Gastroesophageal sphincter (tissue), 4 donors: ENCODE results near the gene KDM4F. TPM values are rescaled to one million over a fixed set of nuclear protein-coding genes. Genes with fewer than 3 reads are reported as not detected.
"Not testable (repeated sequence)": the region's sequence is repeated elsewhere in the genome, so short reads cannot be mapped to it uniquely, and the experiment has no call there.

Experiments
- ATAC-seq: fragments of 150-250 bp; one replicate; pipeline ENCODE4 v1.9.1; 2016; ENCODE audit warnings: mild to moderate bottlenecking, moderate library complexity
- H3K27ac ChIP-seq, 4 donors: fragments of 200-600 bp; sonication (generic) in 3 of 4; 1 replicate in 3 of 4; 2 replicates in 1 of 4; pipeline ENCODE4 v1.5.1; 2016 to 2019
- H3K27me3 ChIP-seq: fragments of 200-600 bp; sonication (generic); one replicate; pipeline ENCODE4 v1.5.1; 2019
- H3K36me3 ChIP-seq, 2 donors: fragments of 200-600 bp; sonication (generic); one replicate each; pipeline ENCODE4 v1.5.1; 2019; ENCODE audit warnings: control low read depth in 1 of 2
- H3K4me1 ChIP-seq, 3 donors: fragments of 200-600 bp; sonication (generic); 1 replicate in 2 of 3; 2 replicates in 1 of 3; pipeline ENCODE4 v1.5.1; 2016 to 2019; ENCODE audit warnings: control low read depth in 2 of 3
- H3K4me3 ChIP-seq, 2 donors: fragments of 200-600 bp; sonication (generic); one replicate each; pipeline ENCODE4 v1.5.1; 2019; ENCODE audit warnings: mild to moderate bottlenecking in 1 of 2, moderate library complexity in 1 of 2
- H3K9me3 ChIP-seq, 3 donors: fragments of 200-600 bp; sonication (generic); one replicate each; pipeline ENCODE4 v1.5.1; 2017 to 2019; ENCODE audit warnings: control low read depth in 2 of 3
- EP300 ChIP-seq: sonication (generic); formaldehyde crosslinking; IDR thresholded peaks from one replicate; pipeline ENCODE4 v1.6.1; 2017; ENCODE audit warnings: antibody characterized with exemption, mild to moderate bottlenecking
- POLR2A ChIP-seq, 2 donors: fragments of 450-650 bp; IDR thresholded peaks; one replicate each; pipeline ENCODE4 v1.6.1; 2017; ENCODE audit warnings: antibody characterized with exemption in 2 of 2, mild to moderate bottlenecking in 2 of 2, moderate library complexity in 1 of 2
- POLR2AphosphoS5 ChIP-seq: sonication (generic); formaldehyde crosslinking; IDR thresholded peaks from one replicate; pipeline ENCODE4 v1.6.1; 2017; ENCODE audit warnings: antibody characterized with exemption
- WGBS, 2 donors: methylation state at CpG; one replicate each; pipeline ENCODE4 v1.1.5; 2018; ENCODE audit warnings: low coverage in 1 of 2; 5-methylcytosine and 5-hydroxymethylcytosine counted together
- total RNA-seq, 4 donors: library from RNA; depleted of rRNA; stranded (reverse); fragments of >200 nt; gene quantifications; one replicate each; pipeline ENCODE4 v1.1.0, GENCODE V29; 2016
- TF ChIP-seq, protein P1 (sequence below), 4 experiments: fragments of 200-600 bp in 2 of 4; fragments of 450-650 bp in 2 of 4; sonication (generic) in 1 of 4; IDR thresholded peaks; one replicate each; pipeline ENCODE4 v1.5.1; 2017 to 2019; ENCODE audit warnings: antibody characterized with exemption in 4 of 4, mild to moderate bottlenecking in 2 of 4, moderate library complexity in 2 of 4

KDM4F gene
- total RNA-seq: under 1 TPM in 1 of 4 donors, not detected in 3; 0.15 TPM

DNA sequence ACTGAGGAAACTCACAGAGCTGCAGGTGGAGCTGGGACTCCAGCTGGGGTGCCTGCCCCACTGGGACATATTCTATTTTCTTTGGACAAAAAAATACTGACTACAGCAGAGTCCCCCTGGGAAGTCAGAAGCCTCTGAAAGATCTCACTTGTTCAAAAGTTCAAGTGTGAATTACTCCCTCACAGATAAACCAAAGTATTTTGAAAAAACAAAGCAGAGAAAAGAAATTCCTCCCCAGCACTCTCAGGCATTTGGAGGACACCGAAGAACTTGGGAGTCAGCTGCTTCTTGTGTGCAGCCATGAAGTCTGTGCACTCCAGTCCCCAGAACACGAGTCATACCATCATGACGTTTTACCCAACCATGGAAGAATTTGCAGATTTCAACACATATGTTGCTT, at the start of gene KDM4F:
Gene KDM4F, plus strand, starts transcription at position 301 of the 400 bp plus-strand sequence.
- not testable (repeated sequence) for H3K36me3 ChIP-seq, H3K4me3 ChIP-seq, ATAC-seq, H3K27ac ChIP-seq, H3K4me1 ChIP-seq, H3K9me3 ChIP-seq
- H3K27me3 ChIP-seq: peaks cover 41% of the 10 kb centered on the region
- 40 to 80% methylated on average over 1 to 2 of the region's 3 CpGs for WGBS, 2 donors

DNA sequence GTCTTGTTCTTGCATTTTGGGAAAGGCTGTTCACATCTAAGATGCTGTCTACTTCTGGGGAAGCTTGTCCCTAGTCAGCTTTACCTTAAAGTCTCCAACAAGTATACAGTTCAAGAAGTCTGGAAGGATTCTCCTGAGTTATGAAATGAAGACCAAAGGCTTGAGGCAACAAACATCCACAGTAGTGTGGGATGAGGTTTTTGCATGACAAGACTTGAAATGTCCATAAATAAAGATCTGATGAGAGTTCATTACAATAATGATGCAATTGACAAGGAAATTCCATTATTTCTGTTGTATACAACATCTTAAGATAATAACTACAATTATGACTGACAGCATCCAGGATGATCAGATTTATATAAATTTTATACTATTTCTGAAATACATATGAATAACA, 45.5 kb upstream of the KDM4F start:
- no peaks in the 10 kb centered on the region for H3K4me1 ChIP-seq
- H3K36me3 ChIP-seq: peaks cover 0 to 1% of the 10 kb centered on the region in 2 donors
- no peaks in the 10 kb centered on the region for H3K27me3 ChIP-seq
- no peak for TF ChIP-seq POLR2A (IDR thresholded peaks at IDR 0.05)
- TF ChIP-seq POLR2AphosphoS5: no peak
- no peak for TF ChIP-seq EP300
- TF ChIP-seq, protein P1, sequence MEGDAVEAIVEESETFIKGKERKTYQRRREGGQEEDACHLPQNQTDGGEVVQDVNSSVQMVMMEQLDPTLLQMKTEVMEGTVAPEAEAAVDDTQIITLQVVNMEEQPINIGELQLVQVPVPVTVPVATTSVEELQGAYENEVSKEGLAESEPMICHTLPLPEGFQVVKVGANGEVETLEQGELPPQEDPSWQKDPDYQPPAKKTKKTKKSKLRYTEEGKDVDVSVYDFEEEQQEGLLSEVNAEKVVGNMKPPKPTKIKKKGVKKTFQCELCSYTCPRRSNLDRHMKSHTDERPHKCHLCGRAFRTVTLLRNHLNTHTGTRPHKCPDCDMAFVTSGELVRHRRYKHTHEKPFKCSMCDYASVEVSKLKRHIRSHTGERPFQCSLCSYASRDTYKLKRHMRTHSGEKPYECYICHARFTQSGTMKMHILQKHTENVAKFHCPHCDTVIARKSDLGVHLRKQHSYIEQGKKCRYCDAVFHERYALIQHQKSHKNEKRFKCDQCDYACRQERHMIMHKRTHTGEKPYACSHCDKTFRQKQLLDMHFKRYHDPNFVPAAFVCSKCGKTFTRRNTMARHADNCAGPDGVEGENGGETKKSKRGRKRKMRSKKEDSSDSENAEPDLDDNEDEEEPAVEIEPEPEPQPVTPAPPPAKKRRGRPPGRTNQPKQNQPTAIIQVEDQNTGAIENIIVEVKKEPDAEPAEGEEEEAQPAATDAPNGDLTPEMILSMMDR (IDR thresholded peaks at IDR 0.05): no peak
- no peak overlapping the region for H3K27ac ChIP-seq
- peaks cover 0 to 1% (median 0%) of the 10 kb centered on the region in 3 donors for H3K9me3 ChIP-seq
- ATAC-seq: no peak
- no peak overlapping the region for H3K4me3 ChIP-seq

DNA sequence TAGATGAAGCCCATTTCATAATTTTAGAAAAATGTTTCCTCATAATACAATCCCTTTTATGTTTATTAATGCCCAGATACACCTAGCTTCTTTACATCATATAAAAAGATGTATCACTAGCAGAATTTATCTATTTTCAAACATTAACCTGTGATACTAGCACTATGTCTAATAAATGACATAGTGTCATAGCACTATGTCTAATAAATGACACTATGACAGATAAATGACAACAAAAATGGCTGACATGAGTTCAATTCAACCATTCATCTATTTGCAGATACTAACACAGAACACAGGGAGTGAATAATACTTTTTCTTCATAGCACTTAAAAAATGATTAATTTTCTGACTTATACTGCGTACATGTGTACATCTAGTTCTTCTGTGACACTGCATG, 43.6 kb upstream of the KDM4F start:
- TF ChIP-seq POLR2AphosphoS5 (no peak), EP300 (no peak), POLR2A (IDR thresholded peaks at IDR 0.05) (no peak)
- TF ChIP-seq, protein P1 (IDR thresholded peaks at IDR 0.05): no peak
- no peaks in the 10 kb centered on the region for H3K36me3 ChIP-seq
- 77 to 79% methylated on average over 1 of the region's 1 CpG for WGBS, 2 donors
- H3K27me3 ChIP-seq: no peaks in the 10 kb centered on the region
- peaks cover 0 to 8% (median 0%) of the 10 kb centered on the region in 3 donors for H3K9me3 ChIP-seq
- no peak for ATAC-seq
- no peak overlapping the region for H3K4me3 ChIP-seq
- no peak overlapping the region for H3K27ac ChIP-seq
- H3K4me1 ChIP-seq: no peaks in the 10 kb centered on the region

DNA sequence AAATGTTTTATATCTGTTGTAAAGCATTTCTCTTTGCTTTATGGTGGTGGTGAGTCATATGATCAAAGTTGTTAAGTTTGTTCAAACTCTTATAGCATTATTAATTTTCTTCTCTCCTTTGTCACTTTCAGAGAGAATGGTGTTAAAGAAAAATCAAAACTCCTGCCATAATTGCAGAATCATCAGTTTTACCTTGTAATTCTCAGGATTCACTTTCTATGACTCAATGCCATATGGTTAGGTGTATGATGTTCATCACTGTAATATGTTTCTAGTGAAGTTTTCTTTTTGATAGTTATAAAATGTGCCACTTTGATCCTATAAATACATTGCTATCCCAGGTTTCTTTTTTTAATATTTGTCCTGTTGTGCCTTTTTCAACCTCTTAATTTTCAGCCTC, 37.8 kb upstream of the KDM4F start:
- Histone ChIP-seq H3K36me3 (no peaks in the 10 kb centered on the region), H3K4me1 (no peaks in the 10 kb centered on the region), H3K4me3 (no peak overlapping the region), H3K27ac (no peak overlapping the region), H3K27me3 (peaks cover 10% of the 10 kb centered on the region), H3K9me3 (peaks cover 0 to 8% (median 0%) of the 10 kb centered on the region in 3 donors)
- no peak for ATAC-seq
- TF ChIP-seq POLR2AphosphoS5 (no peak), POLR2A (IDR thresholded peaks at IDR 0.05) (no peak), EP300 (no peak)
- TF ChIP-seq, protein P1 (IDR thresholded peaks at IDR 0.05): no peak

DNA sequence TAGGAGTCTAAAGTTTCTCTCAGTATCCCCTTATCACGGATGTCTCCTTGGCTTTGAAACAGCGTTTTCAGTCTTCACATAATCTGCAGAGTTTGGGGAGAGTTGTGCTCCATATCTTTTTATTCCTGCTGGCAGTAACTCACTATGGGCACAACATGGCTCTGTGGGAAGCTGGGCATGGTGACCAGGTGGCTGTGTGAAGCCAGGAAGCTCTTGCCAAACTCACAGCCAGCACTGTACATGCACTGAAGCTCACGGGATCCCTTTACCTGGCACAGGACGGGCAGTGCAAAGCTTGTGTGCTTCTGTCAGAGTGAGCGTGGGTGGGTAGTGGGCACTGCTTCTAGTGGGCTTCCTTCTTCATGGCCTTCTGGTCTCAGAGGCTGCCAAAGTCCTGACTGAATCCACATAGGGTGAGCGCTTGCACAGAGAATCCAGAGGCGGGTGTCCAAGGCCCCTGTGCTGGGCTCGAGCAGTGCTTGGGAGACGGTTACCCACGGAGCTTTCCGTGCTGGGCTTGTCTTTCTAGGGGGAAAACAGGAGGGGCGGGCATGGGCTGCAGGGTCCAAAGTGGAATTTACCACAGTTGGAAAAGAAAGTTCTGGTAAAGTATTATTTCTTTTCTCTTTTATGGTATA, 34.9 kb upstream of the KDM4F start:
- ATAC-seq: no peak
- no peaks in the 10 kb centered on the region for H3K36me3 ChIP-seq
- H3K4me1 ChIP-seq: no peaks in the 10 kb centered on the region
- peaks cover 10% of the 10 kb centered on the region for H3K27me3 ChIP-seq
- 65 to 77% methylated on average over 6 of the region's 12 CpGs for WGBS, 2 donors
- H3K4me3 ChIP-seq: no peak overlapping the region
- H3K27ac ChIP-seq: no peak overlapping the region
- no peak for TF ChIP-seq POLR2A (IDR thresholded peaks at IDR 0.05)
- no peak for TF ChIP-seq POLR2AphosphoS5
- no peak for TF ChIP-seq EP300
- TF ChIP-seq, protein P1 (IDR thresholded peaks at IDR 0.05): no peak
- peaks cover 0 to under 1% (median 0%) of the 10 kb centered on the region in 3 donors for H3K9me3 ChIP-seq
